ENCODE data around the gene AUNIP.

DNA sequence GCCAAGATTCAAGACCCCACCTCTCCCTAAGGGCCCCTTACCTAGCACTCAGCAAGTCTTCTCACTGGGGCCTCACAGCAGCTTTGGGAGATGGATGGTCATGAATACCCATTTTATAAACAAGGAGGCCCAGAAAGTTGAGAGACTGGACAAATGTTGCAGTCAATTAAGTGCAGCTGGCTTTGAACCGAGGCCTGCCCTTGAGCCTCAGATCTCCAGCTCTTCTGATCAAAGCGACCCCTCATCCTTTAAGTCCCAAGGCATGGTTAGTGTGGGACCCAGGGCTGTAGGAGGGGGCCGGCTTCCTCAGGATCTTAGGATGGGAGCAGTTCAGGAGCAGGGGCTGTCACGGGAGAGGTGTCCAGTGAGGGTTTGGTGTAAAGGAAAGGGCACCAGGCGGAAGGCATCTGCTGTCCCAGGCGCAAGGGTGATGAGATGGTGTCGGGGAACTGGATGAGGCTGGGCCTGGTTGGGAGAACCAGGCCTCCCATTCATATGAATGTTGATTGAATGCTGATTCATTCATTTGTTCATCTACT, 44.6 kb downstream of the AUNIP start:
- no peak for TF ChIP-seq NPAS2 (CRISPR knock-in tag; IDR thresholded peaks at IDR 0.05; ENCODE audit: borderline replicate concordance)
- TF ChIP-seq HOXB13 (CRISPR knock-in tag; IDR thresholded peaks at IDR 0.05; ENCODE audit: low read depth): no peak
- TF ChIP-seq, protein P1, sequence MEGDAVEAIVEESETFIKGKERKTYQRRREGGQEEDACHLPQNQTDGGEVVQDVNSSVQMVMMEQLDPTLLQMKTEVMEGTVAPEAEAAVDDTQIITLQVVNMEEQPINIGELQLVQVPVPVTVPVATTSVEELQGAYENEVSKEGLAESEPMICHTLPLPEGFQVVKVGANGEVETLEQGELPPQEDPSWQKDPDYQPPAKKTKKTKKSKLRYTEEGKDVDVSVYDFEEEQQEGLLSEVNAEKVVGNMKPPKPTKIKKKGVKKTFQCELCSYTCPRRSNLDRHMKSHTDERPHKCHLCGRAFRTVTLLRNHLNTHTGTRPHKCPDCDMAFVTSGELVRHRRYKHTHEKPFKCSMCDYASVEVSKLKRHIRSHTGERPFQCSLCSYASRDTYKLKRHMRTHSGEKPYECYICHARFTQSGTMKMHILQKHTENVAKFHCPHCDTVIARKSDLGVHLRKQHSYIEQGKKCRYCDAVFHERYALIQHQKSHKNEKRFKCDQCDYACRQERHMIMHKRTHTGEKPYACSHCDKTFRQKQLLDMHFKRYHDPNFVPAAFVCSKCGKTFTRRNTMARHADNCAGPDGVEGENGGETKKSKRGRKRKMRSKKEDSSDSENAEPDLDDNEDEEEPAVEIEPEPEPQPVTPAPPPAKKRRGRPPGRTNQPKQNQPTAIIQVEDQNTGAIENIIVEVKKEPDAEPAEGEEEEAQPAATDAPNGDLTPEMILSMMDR (IDR thresholded peaks at IDR 0.05): no peak

Measured in A549 (cell line).